Measurements from ENCODE around the gene PSMB3. TPM values are rescaled to one million over a fixed set of nuclear protein-coding genes. Genes with fewer than 3 reads are reported as not detected.
A peak's percentile ranks its signal among the peaks of the same experiment; 100 is the strongest.

Gene PSMB3
- polyA plus RNA-seq, 3 donors, result 315 to 689 (median 625) TPM

DNA sequence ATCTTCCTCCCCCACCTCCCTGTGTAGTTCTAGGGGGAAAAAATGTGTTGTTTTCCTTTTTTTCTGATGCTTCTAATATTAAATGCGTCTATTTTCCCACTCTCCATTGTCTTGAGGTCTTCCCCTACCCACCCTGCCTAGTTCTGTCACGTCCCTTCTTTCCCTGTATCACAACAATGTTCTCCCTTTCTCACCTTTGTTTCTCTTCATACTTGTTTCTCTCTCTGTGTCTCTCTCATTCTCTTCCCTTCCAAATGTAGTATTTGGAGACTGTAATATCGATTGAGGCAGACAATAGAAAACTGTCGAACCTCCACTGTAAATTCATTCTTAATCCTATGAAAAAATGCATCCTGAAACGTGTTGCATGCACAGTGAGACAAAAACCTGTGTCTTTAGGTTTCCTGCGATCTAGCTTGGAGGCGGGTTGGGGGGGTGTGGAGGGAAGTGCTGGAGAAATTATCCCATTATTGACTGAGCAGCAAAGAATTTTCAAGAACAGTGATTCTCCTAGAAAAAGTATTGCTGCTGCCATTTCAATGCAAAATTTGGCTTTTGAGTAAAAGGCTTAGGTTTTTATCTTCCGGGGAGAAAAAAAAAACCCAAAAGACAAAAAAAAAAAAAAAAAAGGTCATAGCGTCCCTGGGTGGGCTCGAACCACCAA lies 1.3 kb upstream of the PSMB3 start:
- Mint-ChIP-seq H3K36me3 (peaks cover 22 to 29% of the 10 kb centered on the region in 2 donors), H3K4me1 (peaks cover 59% of the 10 kb centered on the region), H3K4me3 (peak overlapping the region; percentile 94 to 98), H3K27ac (peak overlapping the region; percentile 11 to 100 (median 98)), H3K9me3 (peaks cover 0 to 20% (median 4%) of the 10 kb centered on the region in 7 donors), H3K27me3 (ENCODE audit: low read depth in 3 of 3) (peaks cover 33 to 50% (median 41%) of the 10 kb centered on the region in 3 donors)
- no peaks in the 10 kb centered on the region for H3K9me3 ChIP-seq (replicated peaks in 1 of 2; ENCODE audit: control insufficient read depth in 1 of 2, insufficient read depth in 1 of 2, low read length in 2 of 2)
- intact Hi-C loops (cut with micrococcal nuclease), result loop anchor here (5.0 to 10.0 kb wide), 2 partner anchors 54 to 74 kb away; no protein-coding TSS in a partner anchor
- peaks cover 17 to 20% of the 10 kb centered on the region in 2 donors for H3K36me3 ChIP-seq (replicated peaks in 1 of 2; ENCODE audit: control insufficient read depth in 1 of 2, insufficient read depth in 2 of 2, low read length in 2 of 2)
- TF ChIP-seq, protein P1, sequence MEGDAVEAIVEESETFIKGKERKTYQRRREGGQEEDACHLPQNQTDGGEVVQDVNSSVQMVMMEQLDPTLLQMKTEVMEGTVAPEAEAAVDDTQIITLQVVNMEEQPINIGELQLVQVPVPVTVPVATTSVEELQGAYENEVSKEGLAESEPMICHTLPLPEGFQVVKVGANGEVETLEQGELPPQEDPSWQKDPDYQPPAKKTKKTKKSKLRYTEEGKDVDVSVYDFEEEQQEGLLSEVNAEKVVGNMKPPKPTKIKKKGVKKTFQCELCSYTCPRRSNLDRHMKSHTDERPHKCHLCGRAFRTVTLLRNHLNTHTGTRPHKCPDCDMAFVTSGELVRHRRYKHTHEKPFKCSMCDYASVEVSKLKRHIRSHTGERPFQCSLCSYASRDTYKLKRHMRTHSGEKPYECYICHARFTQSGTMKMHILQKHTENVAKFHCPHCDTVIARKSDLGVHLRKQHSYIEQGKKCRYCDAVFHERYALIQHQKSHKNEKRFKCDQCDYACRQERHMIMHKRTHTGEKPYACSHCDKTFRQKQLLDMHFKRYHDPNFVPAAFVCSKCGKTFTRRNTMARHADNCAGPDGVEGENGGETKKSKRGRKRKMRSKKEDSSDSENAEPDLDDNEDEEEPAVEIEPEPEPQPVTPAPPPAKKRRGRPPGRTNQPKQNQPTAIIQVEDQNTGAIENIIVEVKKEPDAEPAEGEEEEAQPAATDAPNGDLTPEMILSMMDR (IDR thresholded peaks at IDR 0.05), result no peak
- H3K4me3 ChIP-seq (replicated peaks in 1 of 3; ENCODE audit: low read depth in 2 of 3, low read length in 3 of 3), result peak overlapping the region; percentile 38 to 99 (median 98)
- peak overlapping the region; percentile 97 to 98 for H3K27ac ChIP-seq (ENCODE audit: low read depth in 1 of 2, low read length in 2 of 2)
- H3K4me1 ChIP-seq (ENCODE audit: control insufficient read depth in 1 of 2, insufficient read depth in 2 of 2, low read length in 2 of 2), result peaks cover 65 to 72% of the 10 kb centered on the region in 2 donors
- peaks cover 34% of the 10 kb centered on the region for H3K79me2 ChIP-seq (ENCODE audit: insufficient read depth, low read length)
- H2AFZ ChIP-seq (ENCODE audit: insufficient read depth, low read depth, low read length, poor library complexity, severe bottlenecking), result peak overlapping the region; percentile 75
- H3K27me3 ChIP-seq (ENCODE audit: control insufficient read depth in 2 of 2, insufficient read depth in 2 of 2, low read length in 2 of 2), result peaks cover 21 to 46% of the 10 kb centered on the region in 2 donors
- WGBS (ENCODE audit: insufficient coverage), result 6% methylated on average over 3 of the region's 10 CpGs
- peak overlapping the region; percentile 82 for H3K9ac ChIP-seq (ENCODE audit: insufficient read depth, low read length, poor library complexity, severe bottlenecking)
- DNase-seq, result no peak
- H3K4me2 ChIP-seq (replicated peaks; ENCODE audit: extremely low read depth, low read length, poor library complexity, severe bottlenecking), result peak overlapping the region; percentile 94
- H4K20me1 ChIP-seq (ENCODE audit: insufficient read depth, low read length), result peaks cover 23% of the 10 kb centered on the region

DNA sequence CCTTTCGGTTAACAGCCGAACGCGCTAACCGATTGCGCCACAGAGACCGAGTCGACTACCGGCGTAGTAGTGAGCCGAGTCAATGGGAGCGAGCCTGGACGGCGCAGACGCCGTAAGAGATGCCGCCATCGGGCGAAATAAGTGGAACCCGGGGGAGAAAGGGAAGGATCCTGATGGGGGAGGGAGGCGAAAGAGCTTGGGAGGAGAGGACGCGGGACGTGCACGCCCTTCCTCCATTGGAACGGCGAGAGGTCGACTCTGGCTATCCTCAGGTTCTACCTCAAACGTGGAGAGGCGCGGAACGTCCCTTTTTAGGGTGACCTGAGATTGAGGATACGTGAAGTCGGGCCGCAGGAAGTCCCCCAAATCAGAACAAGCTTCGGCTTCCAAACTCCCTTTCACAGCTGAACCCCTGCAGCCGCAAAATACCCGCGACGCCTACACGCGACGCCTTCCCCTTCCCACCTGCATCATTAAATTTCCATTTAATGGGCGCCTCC lies 683 bp upstream of the PSMB3 start:
- Mint-ChIP-seq H3K9me3 (peaks cover 0 to 15% (median 1%) of the 10 kb centered on the region in 7 donors), H3K27me3 (ENCODE audit: low read depth in 3 of 3) (peaks cover 27 to 44% (median 36%) of the 10 kb centered on the region in 3 donors), H3K4me1 (peaks cover 53% of the 10 kb centered on the region), H3K27ac (peak overlapping the region; percentile 96 to 100 (median 99)), H3K4me3 (peak overlapping the region; percentile 94 to 98), H3K36me3 (peaks cover 22 to 33% of the 10 kb centered on the region in 2 donors)
- H3K4me3 ChIP-seq (replicated peaks in 1 of 3; ENCODE audit: low read depth in 2 of 3, low read length in 3 of 3), result peak overlapping the region; percentile 38 to 99 (median 98)
- intact Hi-C loops (cut with micrococcal nuclease), result loop anchor here (1.0 to 10.0 kb wide), 4 partner anchors 22 to 75 kb away; partner anchors contain the start of gene CISD3 (in 1 of the 2)
- H3K9ac ChIP-seq (ENCODE audit: insufficient read depth, low read length, poor library complexity, severe bottlenecking), result peak overlapping the region; percentile 82
- H3K4me1 ChIP-seq (ENCODE audit: control insufficient read depth in 1 of 2, insufficient read depth in 2 of 2, low read length in 2 of 2), result peaks cover 60 to 66% of the 10 kb centered on the region in 2 donors
- TF ChIP-seq, protein P1 (IDR thresholded peaks at IDR 0.05), result no peak
- no peaks in the 10 kb centered on the region for H3K9me3 ChIP-seq (replicated peaks in 1 of 2; ENCODE audit: control insufficient read depth in 1 of 2, insufficient read depth in 1 of 2, low read length in 2 of 2)
- peak overlapping the region; percentile 75 for H2AFZ ChIP-seq (ENCODE audit: insufficient read depth, low read depth, low read length, poor library complexity, severe bottlenecking)
- peaks cover 15 to 41% of the 10 kb centered on the region in 2 donors for H3K27me3 ChIP-seq (ENCODE audit: control insufficient read depth in 2 of 2, insufficient read depth in 2 of 2, low read length in 2 of 2)
- DNase-seq, result peak; percentile 76 to 78 (median 77)
- peaks cover 28% of the 10 kb centered on the region for H4K20me1 ChIP-seq (ENCODE audit: insufficient read depth, low read length)
- under 1% methylated on average over 37 of the region's 44 CpGs for WGBS (ENCODE audit: insufficient coverage)
- H3K27ac ChIP-seq (ENCODE audit: low read depth in 1 of 2, low read length in 2 of 2), result peak overlapping the region; percentile 97 to 98
- H3K79me2 ChIP-seq (ENCODE audit: insufficient read depth, low read length), result peaks cover 40% of the 10 kb centered on the region
- peaks cover 23 to 25% of the 10 kb centered on the region in 2 donors for H3K36me3 ChIP-seq (replicated peaks in 1 of 2; ENCODE audit: control insufficient read depth in 1 of 2, insufficient read depth in 2 of 2, low read length in 2 of 2)
- peak overlapping the region; percentile 94 for H3K4me2 ChIP-seq (replicated peaks; ENCODE audit: extremely low read depth, low read length, poor library complexity, severe bottlenecking)

Measured in CD14-positive monocyte (primary cell).